MM.1S (cell line): ENCODE measurements around the gene BCAP31.

ENCODE experiments used
- DNase-seq: peaks from one replicate; pipeline ENCODE4 v3.0.0-alpha.2; 2015
- H2AFZ ChIP-seq: fragments of 300-600 bp; sonication (generic); 2 replicates; pipeline ENCODE4 v1.6.0; 2016; ENCODE audit warnings: antibody characterized with exemption, low read length
- H3F3A ChIP-seq: fragments of 300-600 bp; sonication (generic); 2 replicates; pipeline ENCODE4 v1.6.1; 2016; ENCODE audit warnings: mild to moderate bottlenecking, antibody characterized with exemption, low read length, moderate library complexity, mixed read lengths; ENCODE audit not compliant: insufficient read depth
- H3K27ac ChIP-seq: fragments of 300-600 bp; sonication (generic); 2 replicates; pipeline ENCODE4 v1.5.1; 2016; ENCODE audit warnings: mild to moderate bottlenecking, low read length
- H3K27me3 ChIP-seq: fragments of 300-600 bp; sonication (generic); replicated peaks from 2 replicates; pipeline ENCODE4 v1.6.0; 2016; ENCODE audit warnings: low read length; ENCODE audit not compliant: insufficient read depth
- H3K36me3 ChIP-seq: fragments of 300-600 bp; sonication (generic); replicated peaks from 2 replicates; pipeline ENCODE4 v1.6.1; 2016; ENCODE audit warnings: mild to moderate bottlenecking, low read length, mixed read lengths; ENCODE audit not compliant: insufficient read depth
- H3K4me1 ChIP-seq: fragments of 300-600 bp; sonication (generic); 2 replicates; pipeline ENCODE4 v1.6.1; 2016; ENCODE audit warnings: low read length, mixed read lengths
- H3K4me2 ChIP-seq: fragments of 300-600 bp; sonication (generic); 2 replicates; pipeline ENCODE4 v1.6.0; 2016; ENCODE audit warnings: low read depth, low read length
- H3K4me3 ChIP-seq: fragments of 300-600 bp; sonication (generic); 2 replicates; pipeline ENCODE4 v1.5.1; 2016; ENCODE audit warnings: low read length, mixed read lengths
- H3K79me2 ChIP-seq: fragments of 300-600 bp; sonication (generic); 2 replicates; pipeline ENCODE4 v1.6.1; 2016; ENCODE audit warnings: mixed run types, low read length, mixed read lengths
- H3K9ac ChIP-seq: fragments of 300-600 bp; sonication (generic); 2 replicates; pipeline ENCODE4 v1.6.1; 2016; ENCODE audit warnings: low read length, mixed read lengths
- H3K9me2 ChIP-seq: fragments of 300-600 bp; sonication (generic); replicated peaks from 2 replicates; pipeline ENCODE4 v1.6.1; 2016; ENCODE audit warnings: mild to moderate bottlenecking, low read length, mixed read lengths; ENCODE audit not compliant: insufficient read depth
- H3K9me3 ChIP-seq: fragments of 300-600 bp; sonication (generic); replicated peaks from 2 replicates; pipeline ENCODE4 v1.6.1; 2016; ENCODE audit warnings: mild to moderate bottlenecking, low read length, mixed read lengths; ENCODE audit not compliant: insufficient read depth
- H4K20me1 ChIP-seq: fragments of 300-600 bp; sonication (generic); 2 replicates; pipeline ENCODE4 v1.6.1; 2016; ENCODE audit warnings: mild to moderate bottlenecking, low read length, moderate library complexity, mixed read lengths; ENCODE audit not compliant: insufficient read depth
- CTCF ChIP-seq: fragments of 300-600 bp; sonication (generic); IDR thresholded peaks from 2 replicates; pipeline ENCODE4 v1.5.1; 2016; ENCODE audit warnings: antibody characterized with exemption, low read length, mixed read lengths
- EZH2 ChIP-seq: fragments of 300-600 bp; sonication (generic); optimal IDR thresholded peaks from 2 replicates; pipeline ENCODE3; 2017; ENCODE audit warnings: low read depth, mild to moderate bottlenecking, antibody characterized with exemption, low read length, mixed read lengths
- EZH2phosphoT487 ChIP-seq: fragments of 300-600 bp; sonication (generic); IDR thresholded peaks from 2 replicates; pipeline ENCODE4 v1.6.1; 2018; ENCODE audit warnings: antibody characterized with exemption, low read length

BCAP31 gene

GRCh38 chrX:153771415-153772315, 47.5 kb upstream of the BCAP31 start:
- no peaks in the 10 kb centered on the region for H3F3A ChIP-seq
- no peak overlapping the region for H3K9ac ChIP-seq
- no peaks in the 10 kb centered on the region for H3K79me2 ChIP-seq
- no peaks in the 10 kb centered on the region for H3K36me3 ChIP-seq
- peaks cover 25% of the 10 kb centered on the region for H3K27me3 ChIP-seq
- no peak overlapping the region for H3K27ac ChIP-seq
- no peak overlapping the region for H3K4me3 ChIP-seq
- no peaks in the 10 kb centered on the region for H3K9me3 ChIP-seq
- H3K4me2 ChIP-seq: no peak overlapping the region
- H3K4me1 ChIP-seq: no peaks in the 10 kb centered on the region
- H2AFZ ChIP-seq: no peak overlapping the region
- no peaks in the 10 kb centered on the region for H3K9me2 ChIP-seq
- no peaks in the 10 kb centered on the region for H4K20me1 ChIP-seq
- DNase-seq: no peak
- TF ChIP-seq EZH2 (no peak), CTCF (no peak), EZH2phosphoT487 (no peak)

- H3K36me3 ChIP-seq: no peaks in the 10 kb centered on the region
- H4K20me1 ChIP-seq: no peaks in the 10 kb centered on the region
- H3K79me2 ChIP-seq: no peaks in the 10 kb centered on the region
- no peak overlapping the region for H3K4me3 ChIP-seq
- TF ChIP-seq EZH2 (no peak), EZH2phosphoT487 (no peak), CTCF (no peak)
- no peaks in the 10 kb centered on the region for H3K4me1 ChIP-seq
- H3F3A ChIP-seq: no peaks in the 10 kb centered on the region
- no peak overlapping the region for H3K27ac ChIP-seq
- H2AFZ ChIP-seq: no peak overlapping the region
- no peaks in the 10 kb centered on the region for H3K9me2 ChIP-seq
- no peaks in the 10 kb centered on the region for H3K9me3 ChIP-seq
- H3K9ac ChIP-seq: no peak overlapping the region
- no peak for DNase-seq
- no peak overlapping the region for H3K4me2 ChIP-seq
- H3K27me3 ChIP-seq: peaks cover 25% of the 10 kb centered on the region
Measured at GRCh38 chrX:153770601-153771414, 46.6 kb upstream of the BCAP31 start.

GRCh38 chrX:153769865-153770600, 45.8 kb upstream of the BCAP31 start:
- DNase-seq: no peak
- Histone ChIP-seq H3K79me2 (no peaks in the 10 kb centered on the region), H3K27me3 (peaks cover 25% of the 10 kb centered on the region), H3K9ac (no peak overlapping the region), H3K9me3 (no peaks in the 10 kb centered on the region), H3K4me1 (no peaks in the 10 kb centered on the region), H3K27ac (no peak overlapping the region), H4K20me1 (no peaks in the 10 kb centered on the region), H3K4me3 (no peak overlapping the region), H3K36me3 (no peaks in the 10 kb centered on the region), H3F3A (no peaks in the 10 kb centered on the region), H3K9me2 (no peaks in the 10 kb centered on the region), H2AFZ (no peak overlapping the region), H3K4me2 (no peak overlapping the region)
- no peak for TF ChIP-seq EZH2
- no peak for TF ChIP-seq CTCF
- TF ChIP-seq EZH2phosphoT487: no peak
